Upper lobe of left lung (tissue), 6 donors: Measurements from ENCODE around the gene DLL4. TPM values are rescaled to one million over a fixed set of nuclear protein-coding genes. Genes with fewer than 3 reads are reported as not detected.

Experiments
- ATAC-seq, 2 donors: fragments of 200-7000 bp; cut with Tn5 transposase; one replicate each; pipeline ENCODE4 v1.9.1; 2022; ENCODE audit warnings: mild to moderate bottlenecking in 2 of 2, moderate library complexity in 2 of 2; ENCODE audit not compliant: low FRiP score in 2 of 2
- DNase-seq, 2 donors: peaks; one replicate each; pipeline ENCODE4 v3.0.0-alpha.2; 2019 to 2020
- H3K27ac ChIP-seq, 4 donors: fragments of 200-600 bp; sonication (generic); one replicate each; pipeline ENCODE4 v1.5.1; 2016 to 2019
- H3K27me3 ChIP-seq, 4 donors: fragments of 200-600 bp; sonication (generic); one replicate each; pipeline ENCODE4 v1.5.1; 2017 to 2019
- H3K36me3 ChIP-seq, 4 donors: fragments of 200-600 bp; sonication (generic); one replicate each; pipeline ENCODE4 v1.5.1; 2016 to 2019
- H3K4me1 ChIP-seq, 4 donors: fragments of 200-600 bp; sonication (generic); one replicate each; pipeline ENCODE4 v1.5.1; 2018 to 2019
- H3K4me3 ChIP-seq, 4 donors: fragments of 200-600 bp; sonication (generic); one replicate each; pipeline ENCODE4 v1.5.1; 2017 to 2019; ENCODE audit warnings: mild to moderate bottlenecking in 2 of 4, moderate library complexity in 1 of 4
- H3K9me3 ChIP-seq, 4 donors: fragments of 200-600 bp; sonication (generic); one replicate each; pipeline ENCODE4 v1.5.1; 2018 to 2019
- CTCF ChIP-seq, 6 experiments: fragments of 450-650 bp in 4 of 6; fragments of 200-600 bp in 2 of 6; sonication (generic) in 2 of 6; IDR thresholded peaks; one replicate each; pipeline ENCODE4 v1.5.1; 2016 to 2019; ENCODE audit warnings: antibody characterized with exemption in 6 of 6
- EP300 ChIP-seq, 4 donors: sonication (generic); formaldehyde crosslinking; IDR thresholded peaks; one replicate each; pipeline ENCODE4 v1.5.1; 2017; ENCODE audit warnings: antibody characterized with exemption in 4 of 4, control low read depth in 2 of 4
- POLR2A ChIP-seq, 4 donors: fragments of 450-650 bp; IDR thresholded peaks; one replicate each; pipeline ENCODE4 v1.5.1; 2016 to 2017; ENCODE audit warnings: antibody characterized with exemption in 4 of 4, mild to moderate bottlenecking in 2 of 4
- POLR2AphosphoS5 ChIP-seq, 2 donors: sonication (generic); formaldehyde crosslinking; IDR thresholded peaks; one replicate each; pipeline ENCODE4 v1.5.1; 2017; ENCODE audit warnings: antibody characterized with exemption in 2 of 2
- WGBS, 2 donors: methylation state at CpG; one replicate each; pipeline ENCODE4 v1.1.5; 2017 to 2018; 5-methylcytosine and 5-hydroxymethylcytosine counted together
- small RNA-seq, 4 donors: library from RNA; depleted of rRNA; stranded (forward); fragments of <200 nt; gene quantifications; one replicate each; pipeline ENCODE3, GENCODE V24; 2016
- total RNA-seq, 6 donors: library from RNA; depleted of rRNA in 4 of 6; stranded (reverse); fragments of >200 nt in 4 of 6; gene quantifications; one replicate each; pipeline versions ENCODE4 v1.1.0 to v1.2.1, GENCODE V29; 2016 to 2021
- donor health status: DM: no; HTN: no; CAD: no; lungs with moderate emphysema.
- donor health status: DM: no; HTN: yes; CAD: no; lungs with severe emphysema.

The DLL4 gene
- total RNA-seq, 6 donors from 2014 or later, result 9.5 to 38.0 (median 13.7) TPM

DNA sequence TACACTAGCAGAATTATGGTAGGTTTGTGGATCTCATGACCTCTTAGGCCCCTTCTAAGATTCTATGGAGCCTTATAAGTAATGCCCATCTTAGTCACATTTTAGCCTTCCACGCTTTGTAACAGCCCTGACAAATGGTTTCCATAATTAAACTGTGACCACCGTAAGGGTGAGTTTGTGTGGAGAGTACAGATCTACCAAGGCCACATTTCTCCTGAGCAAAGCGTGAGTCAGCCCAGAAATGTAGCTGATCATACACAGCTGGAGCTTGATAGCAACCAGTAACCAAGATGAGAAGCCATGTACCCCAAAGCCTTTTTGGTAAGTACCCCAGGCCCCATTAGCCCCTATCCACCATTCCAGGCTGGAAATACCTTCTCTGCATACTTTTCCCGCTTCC is 55.8 kb downstream of the DLL4 start:
- H3K36me3 ChIP-seq, result peaks cover 50 to 88% (median 67%) of the 10 kb centered on the region in 4 donors
- no peak overlapping the region for H3K27ac ChIP-seq
- H3K4me1 ChIP-seq, result peaks cover 0 to 20% (median 10%) of the 10 kb centered on the region in 4 donors
- WGBS, 2 donors, result 95 to 96% methylated on average over 4 of the region's 4 CpGs
- H3K4me3 ChIP-seq, result no peak overlapping the region
- DNase-seq (no peak), ATAC-seq (no peak)
- no peaks in the 10 kb centered on the region for H3K27me3 ChIP-seq
- no peak for TF ChIP-seq CTCF (IDR thresholded peaks at IDR 0.05)
- TF ChIP-seq POLR2AphosphoS5 (IDR thresholded peaks at IDR 0.05), result no peak
- TF ChIP-seq EP300 (IDR thresholded peaks at IDR 0.05), result no peak
- TF ChIP-seq POLR2A (IDR thresholded peaks at IDR 0.05), result no peak
- no peaks in the 10 kb centered on the region for H3K9me3 ChIP-seq

DNA sequence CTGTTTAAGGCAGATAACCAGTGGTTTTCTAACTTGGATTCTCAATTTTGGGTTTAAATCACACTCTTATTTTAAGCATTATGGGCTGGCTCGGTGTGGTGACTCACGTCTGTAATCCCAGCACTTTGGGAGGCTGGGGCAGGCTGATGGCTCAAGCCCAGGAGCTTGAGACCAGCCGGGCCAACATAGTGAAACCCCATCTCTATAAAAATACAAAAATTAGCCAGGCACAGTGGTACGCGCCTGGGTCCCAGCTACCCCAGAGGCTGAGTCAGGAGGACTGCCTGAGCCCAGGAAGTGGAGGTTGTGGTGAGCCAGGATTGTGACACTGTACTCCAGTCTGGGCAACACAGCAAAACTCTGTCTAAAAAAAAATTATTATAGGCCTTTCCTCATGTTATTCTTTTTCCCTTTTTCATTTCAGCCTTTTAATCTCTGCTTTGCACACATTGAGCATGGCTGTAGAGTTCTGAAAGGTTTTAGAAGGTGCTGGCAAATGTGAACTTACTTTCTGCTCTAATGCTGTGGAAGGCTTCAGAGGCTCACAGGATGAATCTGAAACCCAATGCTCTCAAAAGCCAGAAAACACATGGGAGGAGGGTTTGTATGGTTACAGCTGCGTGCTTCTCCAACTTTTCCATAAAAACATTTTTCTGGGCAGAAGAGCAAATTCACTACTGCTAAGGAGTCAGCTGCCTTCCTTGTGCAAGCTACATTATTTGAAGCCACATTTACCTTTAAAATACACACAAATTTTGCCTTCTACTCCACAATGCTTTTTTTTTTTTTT is 56.6 kb downstream of the DLL4 start:
- TF ChIP-seq EP300 (IDR thresholded peaks at IDR 0.05) (no peak), POLR2AphosphoS5 (IDR thresholded peaks at IDR 0.05) (no peak)
- WGBS, 2 donors, result 96 to 98% methylated on average over 6 of the region's 6 CpGs
- Histone ChIP-seq H3K4me3 (no peak overlapping the region), H3K36me3 (peaks cover 49 to 88% (median 62%) of the 10 kb centered on the region in 4 donors), H3K4me1 (peaks cover 0 to 20% (median 10%) of the 10 kb centered on the region in 4 donors), H3K27me3 (no peaks in the 10 kb centered on the region), H3K9me3 (no peaks in the 10 kb centered on the region), H3K27ac (no peak overlapping the region)
- ATAC-seq (no peak), DNase-seq (no peak)

DNA sequence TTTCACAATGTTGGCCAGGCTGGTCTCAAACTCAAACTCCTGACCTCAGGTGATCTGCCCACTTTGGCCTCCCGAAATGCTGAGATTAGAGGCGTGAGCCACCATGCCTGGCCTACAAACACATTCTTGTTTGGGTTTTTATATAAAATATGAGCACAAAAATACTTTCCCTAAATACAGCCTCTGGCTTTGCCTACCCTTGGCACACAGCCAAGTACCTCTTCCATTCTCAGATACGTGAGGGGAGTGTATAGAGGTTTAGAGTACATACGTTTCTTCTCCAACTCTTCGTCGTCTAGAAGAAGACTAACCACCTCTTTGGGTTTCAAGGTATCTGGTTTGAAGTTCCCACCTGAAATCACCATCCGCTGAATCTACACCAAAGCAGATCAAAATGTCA is 57.7 kb downstream of the DLL4 start:
- TF ChIP-seq POLR2A (IDR thresholded peaks at IDR 0.05), result no peak
- no peak for DNase-seq
- Histone ChIP-seq H3K27ac (no peak overlapping the region), H3K36me3 (peaks cover 45 to 84% (median 60%) of the 10 kb centered on the region in 4 donors), H3K4me1 (peaks cover 0 to 18% (median 6%) of the 10 kb centered on the region in 4 donors), H3K27me3 (no peaks in the 10 kb centered on the region), H3K9me3 (no peaks in the 10 kb centered on the region), H3K4me3 (no peak overlapping the region)
- ATAC-seq, result no peak
- WGBS, 2 donors, result 93 to 94% methylated on average over 7 of the region's 7 CpGs

DNA sequence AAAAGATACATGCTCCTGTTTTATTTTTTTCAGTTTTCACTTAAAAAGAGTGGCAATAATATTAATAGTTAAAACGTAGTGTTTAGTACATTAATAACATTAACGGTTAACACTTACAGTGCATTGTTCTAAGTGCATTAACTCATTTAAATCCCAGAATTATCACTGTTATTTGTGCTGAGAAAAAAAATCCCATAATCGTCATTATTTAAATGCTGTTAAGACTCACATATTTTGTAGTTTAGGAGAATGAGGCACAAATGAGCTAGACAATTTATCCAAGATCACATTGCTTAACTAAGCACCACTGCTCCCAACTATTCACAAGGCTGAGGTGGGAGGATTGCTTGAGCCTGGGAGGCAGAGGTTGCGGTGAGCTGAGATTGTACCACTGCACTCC is 59.0 kb downstream of the DLL4 start:
- H3K36me3 ChIP-seq, result peaks cover 42 to 77% (median 49%) of the 10 kb centered on the region in 4 donors

More for the DNA sequence above, 59.0 kb downstream of the DLL4 start:
- Histone ChIP-seq H3K27ac (no peak overlapping the region), H3K4me1 (peaks cover 0 to 6% (median 0%) of the 10 kb centered on the region in 4 donors), H3K9me3 (no peaks in the 10 kb centered on the region), H3K27me3 (no peaks in the 10 kb centered on the region), H3K4me3 (no peak overlapping the region)
- 96 to 97% methylated on average over 4 of the region's 4 CpGs for WGBS, 2 donors
- DNase-seq (no peak), ATAC-seq (no peak)
- TF ChIP-seq POLR2AphosphoS5 (IDR thresholded peaks at IDR 0.05), result no peak
- no peak for TF ChIP-seq POLR2A (IDR thresholded peaks at IDR 0.05)
- TF ChIP-seq EP300 (IDR thresholded peaks at IDR 0.05), result no peak
- TF ChIP-seq CTCF (IDR thresholded peaks at IDR 0.05), result no peak

Small RNA genes within 50 kb of the gene (small RNA-seq; reads per million reads assigned to genes)
- 0 reads per million in 4 donors for gene ISCA1P4

Other genes starting within 250 kb of the DLL4 start
- 1 to 10 TPM in 5 of 6 donors, not detected in 1; 1.0 to 3.4 (median 2.1) TPM for gene RAD51, start 234.2 kb upstream of the DLL4 start, total RNA-seq
- 100 to 1,000 TPM in 4 of 6 donors, 10 to 100 TPM in 2; 57.3 to 123 (median 105) TPM for gene RMDN3, start 174.1 kb upstream of the DLL4 start, total RNA-seq
- 100 to 1,000 TPM in 4 of 6 donors, 10 to 100 TPM in 2; 84.9 to 206 (median 105) TPM for gene GCHFR, start 165.3 kb upstream of the DLL4 start, total RNA-seq
- gene C15orf62, start 159.4 kb upstream of the DLL4 start, total RNA-seq, result 1 to 10 TPM in 5 of 6 donors, under 1 TPM in 1; 0.81 to 4.2 (median 1.4) TPM
- 100 to 1,000 TPM in 1 of 6 donors, 10 to 100 TPM in 5; 19.4 to 104 (median 32.5) TPM for gene ZFYVE19, start 122.3 kb upstream of the DLL4 start, total RNA-seq
- gene DNAJC17, start 121.9 kb upstream of the DLL4 start, total RNA-seq, result 10 to 100 TPM; 15.4 to 51.3 (median 30.0) TPM
- gene PPP1R14D, start 100.6 kb upstream of the DLL4 start, total RNA-seq, result 1 to 10 TPM in 1 of 6 donors, under 1 TPM in 1, not detected in 4; 0.34 to 3.3 TPM
- gene SPINT1, start 85.3 kb upstream of the DLL4 start, total RNA-seq, result 100 to 1,000 TPM in 5 of 6 donors, 10 to 100 TPM in 1; 99.3 to 252 (median 163) TPM
- gene RHOV, start 55.1 kb upstream of the DLL4 start, total RNA-seq, result 1 to 10 TPM in 1 of 6 donors, under 1 TPM in 2, not detected in 3; 0.46 to 2.1 (median 0.77) TPM
- gene VPS18, start 34.9 kb upstream of the DLL4 start, total RNA-seq, result 10 to 100 TPM; 19.9 to 43.2 (median 29.2) TPM
- 10 to 100 TPM in 1 of 6 donors, 1 to 10 TPM in 5; 2.6 to 11.1 (median 3.4) TPM for gene CHAC1, start 24.1 kb downstream of the DLL4 start, total RNA-seq
- gene INO80, start 186.9 kb downstream of the DLL4 start, total RNA-seq, result 10 to 100 TPM; 22.8 to 92.2 (median 43.9) TPM